ENCODE measurements around the gene ATP9A.

Gene ATP9A

DNA sequence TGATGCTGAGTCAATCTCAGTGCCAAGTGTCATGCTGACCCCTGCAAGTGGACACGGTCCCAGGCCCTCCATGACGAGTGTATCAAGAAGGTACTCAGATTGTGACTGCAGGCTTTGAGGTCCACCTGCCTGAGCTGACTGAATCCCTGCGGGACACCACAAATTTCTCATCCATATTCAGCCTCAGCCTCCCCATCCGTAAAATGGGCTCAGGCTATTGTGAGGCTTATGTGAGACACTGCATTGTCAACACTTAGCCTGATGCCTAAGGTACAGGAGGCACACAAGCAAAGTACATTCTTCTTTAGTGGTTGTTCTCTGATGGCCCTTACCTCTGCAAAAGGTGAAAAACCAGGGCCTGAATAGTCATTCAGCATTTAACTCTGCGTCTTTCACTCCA, 155.3 kb downstream of the ATP9A start:
- no peaks in the 10 kb centered on the region for H3K9me3 ChIP-seq
- H3K4me1 ChIP-seq: no peaks in the 10 kb centered on the region
- DNase-seq: no peak
- H3K27me3 ChIP-seq: peaks cover 6% of the 10 kb centered on the region; the same call in 1 of the 2 replicates
- no peak for TF ChIP-seq CTCF (IDR thresholded peaks at IDR 0.05; ENCODE audit: low read depth, low read length)
- no peak overlapping the region for H3K4me3 ChIP-seq (ENCODE audit: low read depth, low read length)
- no peaks in the 10 kb centered on the region for H3K36me3 ChIP-seq

DNA sequence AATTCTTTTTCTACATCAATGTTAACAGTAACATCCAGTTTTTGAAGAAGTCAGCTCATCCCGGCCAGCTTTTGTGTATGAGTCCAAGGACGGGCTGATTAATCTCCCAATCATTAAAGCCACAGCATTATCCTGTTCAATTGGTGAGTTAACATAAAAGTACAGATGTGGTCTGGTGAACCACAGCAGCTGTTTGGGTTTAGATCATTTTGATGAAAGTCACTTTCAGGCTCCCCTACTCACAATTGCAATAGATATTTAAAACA, 156.6 kb downstream of the ATP9A start:
- Histone ChIP-seq H3K36me3 (no peaks in the 10 kb centered on the region), H3K27me3 (peaks cover 6% of the 10 kb centered on the region), H3K9me3 (no peaks in the 10 kb centered on the region), H3K4me3 (ENCODE audit: low read depth, low read length) (no peak overlapping the region), H3K4me1 (no peaks in the 10 kb centered on the region)
- DNase-seq: no peak
- TF ChIP-seq CTCF (IDR thresholded peaks at IDR 0.05; ENCODE audit: low read depth, low read length): no peak

DNA sequence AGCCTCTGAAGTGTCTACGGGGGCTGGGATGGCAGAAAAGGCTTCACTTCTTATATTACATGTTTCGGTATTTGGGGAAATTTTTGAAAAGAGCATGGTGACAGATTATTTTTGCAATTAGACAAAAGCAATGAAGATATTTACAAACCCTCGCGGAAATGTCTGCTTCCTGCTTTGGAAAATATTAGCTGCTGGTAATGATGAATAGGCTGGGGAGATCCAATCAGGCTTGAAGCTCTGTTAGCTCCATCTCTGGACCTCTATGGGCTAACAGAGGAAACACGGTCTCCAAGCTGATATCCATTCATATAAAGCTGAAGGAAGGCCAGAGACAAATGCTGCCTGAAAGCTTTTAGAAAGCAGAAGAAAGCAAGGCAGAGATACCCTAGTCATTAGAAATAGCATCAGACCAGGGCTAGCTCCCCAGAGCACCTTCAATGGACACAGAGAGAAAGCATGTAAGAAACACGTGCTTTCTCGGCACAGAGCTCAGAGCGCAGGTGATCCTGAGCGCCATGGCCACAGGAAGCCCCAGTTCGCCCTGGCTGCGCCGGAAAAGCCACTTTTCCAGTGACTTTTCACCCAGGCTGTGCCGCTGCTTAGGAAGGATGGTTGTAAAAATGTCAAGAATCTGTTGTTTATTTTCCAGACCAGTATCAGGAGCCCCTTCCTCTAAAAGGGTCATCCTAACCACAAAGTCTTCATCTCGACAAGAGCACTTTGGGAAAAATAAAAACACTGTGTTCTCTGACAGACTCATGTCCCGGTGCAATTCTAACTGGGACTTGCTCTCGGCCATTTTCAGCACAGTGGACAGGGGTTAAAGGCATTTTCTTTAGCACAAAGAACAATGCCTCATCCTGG, 157.2 kb downstream of the ATP9A start:
- DNase-seq: no peak
- TF ChIP-seq CTCF (IDR thresholded peaks at IDR 0.05; ENCODE audit: low read depth, low read length): no peak
- Histone ChIP-seq H3K27me3 (peaks cover 6% of the 10 kb centered on the region), H3K9me3 (no peaks in the 10 kb centered on the region), H3K4me1 (no peaks in the 10 kb centered on the region), H3K36me3 (no peaks in the 10 kb centered on the region), H3K4me3 (ENCODE audit: low read depth, low read length) (no peak overlapping the region)

DNA sequence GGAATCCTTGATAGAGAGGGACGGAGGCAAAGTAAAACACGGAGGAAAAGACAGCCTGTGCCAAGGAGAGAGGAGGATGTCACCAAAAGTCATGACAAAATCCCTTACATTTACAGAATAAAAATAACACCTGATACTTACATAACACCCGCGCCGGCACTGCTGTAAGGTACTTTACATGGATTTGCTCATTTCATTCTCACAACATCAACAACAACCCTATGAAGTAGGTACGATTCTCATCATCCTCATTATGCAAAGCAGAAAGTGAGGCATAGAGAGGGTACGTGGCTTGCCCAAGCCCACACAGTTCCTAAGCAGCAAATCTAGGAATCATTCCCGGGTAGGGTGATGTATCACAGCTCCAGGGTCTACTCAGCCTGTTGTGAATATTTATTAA, 158.1 kb downstream of the ATP9A start:
- no peak for TF ChIP-seq CTCF (IDR thresholded peaks at IDR 0.05; ENCODE audit: low read depth, low read length)
- no peaks in the 10 kb centered on the region for H3K36me3 ChIP-seq
- peaks cover 6% of the 10 kb centered on the region for H3K27me3 ChIP-seq
- H3K4me1 ChIP-seq: no peaks in the 10 kb centered on the region
- no peak overlapping the region for H3K4me3 ChIP-seq (ENCODE audit: low read depth, low read length)
- no peaks in the 10 kb centered on the region for H3K9me3 ChIP-seq
- no peak for DNase-seq

DNA sequence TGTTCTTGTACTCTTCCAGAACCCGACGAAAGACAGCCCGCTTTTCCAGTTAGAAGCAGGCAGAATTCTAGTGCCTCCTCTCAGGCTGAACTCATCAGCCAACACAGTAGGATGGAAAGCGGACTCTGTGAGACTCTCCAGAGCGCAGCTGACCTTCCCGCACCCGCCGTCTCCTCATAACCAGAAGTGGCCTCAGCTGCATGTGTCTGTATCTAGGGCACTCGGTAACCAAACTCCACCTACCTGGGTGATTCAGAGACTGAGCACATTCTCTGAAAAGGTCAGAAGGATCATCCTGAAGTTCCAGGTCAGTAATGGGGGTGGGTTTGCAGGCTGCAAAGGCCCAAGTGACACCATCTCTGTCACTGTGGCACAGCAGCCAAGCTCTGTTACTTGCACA, 158.9 kb downstream of the ATP9A start:
- peaks cover 4% of the 10 kb centered on the region for H3K27me3 ChIP-seq
- no peaks in the 10 kb centered on the region for H3K36me3 ChIP-seq
- no peaks in the 10 kb centered on the region for H3K9me3 ChIP-seq
- no peaks in the 10 kb centered on the region for H3K4me1 ChIP-seq
- H3K4me3 ChIP-seq (ENCODE audit: low read depth, low read length): no peak overlapping the region
- TF ChIP-seq CTCF (IDR thresholded peaks at IDR 0.05; ENCODE audit: low read depth, low read length): no peak
- DNase-seq: no peak

DNA sequence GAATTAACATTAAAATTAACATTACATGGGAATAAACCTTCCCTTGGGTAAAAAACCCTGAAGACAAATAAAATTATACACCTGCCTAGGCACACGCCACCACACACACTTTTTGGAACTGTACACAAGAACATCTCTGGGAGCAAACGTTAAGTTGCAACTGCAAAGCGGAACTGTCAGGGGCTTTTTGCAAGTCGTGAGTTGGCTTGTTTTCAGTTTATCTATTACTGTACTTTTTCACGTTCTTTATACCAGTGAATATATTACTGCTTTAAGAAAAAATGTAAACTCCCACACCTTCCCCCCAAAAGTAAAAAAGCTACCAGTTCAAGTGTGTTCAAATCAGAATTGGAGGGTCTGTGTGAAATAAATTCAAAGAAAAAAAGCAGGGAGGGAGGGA, 160.1 kb downstream of the ATP9A start:
- Histone ChIP-seq H3K9me3 (no peaks in the 10 kb centered on the region), H3K4me1 (no peaks in the 10 kb centered on the region), H3K27me3 (peaks cover 3% of the 10 kb centered on the region), H3K36me3 (no peaks in the 10 kb centered on the region), H3K4me3 (ENCODE audit: low read depth, low read length) (no peak overlapping the region)
- TF ChIP-seq CTCF (IDR thresholded peaks at IDR 0.05; ENCODE audit: low read depth, low read length): no peak
- no peak for DNase-seq

Data from BE2C (cell line).